ENCODE measurements around the gene PREB.

PREB gene

GRCh38 chr2:27160191-27160590, 25.8 kb upstream of the PREB start:
- no peak overlapping the region for H3K4me3 Mint-ChIP-seq
- H3K4me1 Mint-ChIP-seq = no peaks in the 10 kb centered on the region
- H3K36me3 Mint-ChIP-seq = no peaks in the 10 kb centered on the region
- no peak overlapping the region for H3K27ac Mint-ChIP-seq
- no peak for ATAC-seq
- no peaks in the 10 kb centered on the region for H3K9me3 Mint-ChIP-seq
- no peak for DNase-seq (ENCODE audit: low spot score in 2 of 2)

GRCh38 chr2:27159271-27159670, 24.8 kb upstream of the PREB start:
- ATAC-seq (no peak), DNase-seq (ENCODE audit: low spot score in 2 of 2) (no peak)
- no peaks in the 10 kb centered on the region for H3K36me3 Mint-ChIP-seq
- H3K27ac Mint-ChIP-seq = no peak overlapping the region
- H3K4me1 Mint-ChIP-seq = no peaks in the 10 kb centered on the region
- no peak overlapping the region for H3K4me3 Mint-ChIP-seq
- no peaks in the 10 kb centered on the region for H3K9me3 Mint-ChIP-seq

- H3K4me3 Mint-ChIP-seq = no peak overlapping the region
- H3K27ac Mint-ChIP-seq = no peak overlapping the region
- H3K9me3 Mint-ChIP-seq = no peaks in the 10 kb centered on the region
- DNase-seq (ENCODE audit: low spot score in 2 of 2) = no peak
- no peak for ATAC-seq
- H3K36me3 Mint-ChIP-seq = no peaks in the 10 kb centered on the region
- no peaks in the 10 kb centered on the region for H3K4me1 Mint-ChIP-seq
These were observed 24.0 kb upstream of the PREB start for GRCh38 chr2:27158468-27158867.

- ATAC-seq (no peak), DNase-seq (ENCODE audit: low spot score in 2 of 2) (no peak)
- Mint-ChIP-seq H3K36me3 (no peaks in the 10 kb centered on the region), H3K27ac (no peak overlapping the region), H3K9me3 (no peaks in the 10 kb centered on the region), H3K4me1 (no peaks in the 10 kb centered on the region), H3K4me3 (no peak overlapping the region)
These were observed 20.7 kb upstream of the PREB start for GRCh38 chr2:27155069-27155520.

- Mint-ChIP-seq H3K27ac (no peak overlapping the region), H3K9me3 (no peaks in the 10 kb centered on the region), H3K4me3 (no peak overlapping the region), H3K36me3 (no peaks in the 10 kb centered on the region), H3K4me1 (no peaks in the 10 kb centered on the region)
- DNase-seq (ENCODE audit: low spot score in 2 of 2) (no peak), ATAC-seq (no peak)
These were observed 20.1 kb upstream of the PREB start for GRCh38 chr2:27154488-27154887.

- Mint-ChIP-seq H3K9me3 (no peaks in the 10 kb centered on the region), H3K4me3 (no peak overlapping the region), H3K27ac (peak overlapping the region; percentile 26), H3K4me1 (no peaks in the 10 kb centered on the region), H3K36me3 (no peaks in the 10 kb centered on the region)
- ATAC-seq (peak; percentile 59), DNase-seq (ENCODE audit: low spot score in 2 of 2) (no peak)
These were observed 18.5 kb upstream of the PREB start for GRCh38 chr2:27152796-27153464.

- Mint-ChIP-seq H3K27ac (peak overlapping the region; percentile 26), H3K36me3 (no peaks in the 10 kb centered on the region), H3K9me3 (no peaks in the 10 kb centered on the region), H3K4me3 (no peak overlapping the region), H3K4me1 (no peaks in the 10 kb centered on the region)
- ATAC-seq (no peak), DNase-seq (ENCODE audit: low spot score in 2 of 2) (no peak)
These were observed 17.8 kb upstream of the PREB start for GRCh38 chr2:27152102-27152795.

- Mint-ChIP-seq H3K4me3 (no peak overlapping the region), H3K36me3 (no peaks in the 10 kb centered on the region), H3K27ac (no peak overlapping the region), H3K4me1 (no peaks in the 10 kb centered on the region), H3K9me3 (no peaks in the 10 kb centered on the region)
- DNase-seq (ENCODE audit: low spot score in 2 of 2) (no peak), ATAC-seq (no peak)
These were observed 16.3 kb upstream of the PREB start for GRCh38 chr2:27150639-27151230.

GRCh38 chr2:27149570-27150405, 15.4 kb upstream of the PREB start:
- ATAC-seq (no peak), DNase-seq (ENCODE audit: low spot score in 2 of 2) (no peak)
- no peaks in the 10 kb centered on the region for H3K9me3 Mint-ChIP-seq
- H3K27ac Mint-ChIP-seq = no peak overlapping the region
- no peaks in the 10 kb centered on the region for H3K4me1 Mint-ChIP-seq
- no peak overlapping the region for H3K4me3 Mint-ChIP-seq
- no peaks in the 10 kb centered on the region for H3K36me3 Mint-ChIP-seq

GRCh38 chr2:27148801-27149439, 14.5 kb upstream of the PREB start, which contains the start of gene TCF23:
TCF23 (plus strand) TSS chr2:27149004; CDS start chr2:27149134, 130 bp downstream.
- Mint-ChIP-seq H3K27ac (no peak within 1 kb of the TSS), H3K36me3 (no peaks in the 10 kb centered on the region), H3K9me3 (no peaks in the 10 kb centered on the region), H3K4me3 (no peak within 1 kb of the TSS), H3K4me1 (no peaks in the 10 kb centered on the region)
- DNase-seq (ENCODE audit: low spot score in 2 of 2) = no peak
- no peak for ATAC-seq

- ATAC-seq (no peak), DNase-seq (ENCODE audit: low spot score in 2 of 2) (no peak)
- Mint-ChIP-seq H3K4me3 (no peak overlapping the region), H3K36me3 (no peaks in the 10 kb centered on the region), H3K4me1 (no peaks in the 10 kb centered on the region), H3K27ac (no peak overlapping the region), H3K9me3 (no peaks in the 10 kb centered on the region)
These were observed 13.5 kb upstream of the PREB start for GRCh38 chr2:27147935-27148334.

GRCh38 chr2:27145682-27146081, 11.2 kb upstream of the PREB start:
- Mint-ChIP-seq H3K9me3 (no peaks in the 10 kb centered on the region), H3K27ac (no peak overlapping the region), H3K36me3 (no peaks in the 10 kb centered on the region), H3K4me3 (no peak overlapping the region), H3K4me1 (no peaks in the 10 kb centered on the region)
- ATAC-seq = no peak
- no peak for DNase-seq (ENCODE audit: low spot score in 2 of 2)

- DNase-seq (ENCODE audit: low spot score in 2 of 2) (no peak), ATAC-seq (no peak)
- Mint-ChIP-seq H3K9me3 (no peaks in the 10 kb centered on the region), H3K4me1 (no peaks in the 10 kb centered on the region), H3K4me3 (no peak overlapping the region), H3K27ac (no peak overlapping the region), H3K36me3 (no peaks in the 10 kb centered on the region)
These were observed 8.8 kb upstream of the PREB start for GRCh38 chr2:27143285-27143684.

GRCh38 chr2:27139310-27139709, 4.9 kb upstream of the PREB start, which contains the start of gene PRR30:
PRR30 (minus strand) TSS chr2:27139410; CDS start chr2:27138329, 1,081 bp downstream.
- no peak for ATAC-seq
- H3K4me3 Mint-ChIP-seq = no peak within 1 kb of the TSS
- H3K36me3 Mint-ChIP-seq = peaks cover 11% of the 10 kb centered on the region
- H3K4me1 Mint-ChIP-seq = peaks cover 7% of the 10 kb centered on the region
- no peaks in the 10 kb centered on the region for H3K9me3 Mint-ChIP-seq
- H3K27ac Mint-ChIP-seq = peak within 1 kb of the TSS; percentile 39
- DNase-seq (ENCODE audit: low spot score in 2 of 2) = no peak

GRCh38 chr2:27138111-27138510, 3.7 kb upstream of the PREB start:
- peaks cover 15% of the 10 kb centered on the region for H3K4me1 Mint-ChIP-seq
- no peak overlapping the region for H3K4me3 Mint-ChIP-seq
- H3K27ac Mint-ChIP-seq = peak overlapping the region; percentile 39
- ATAC-seq (no peak), DNase-seq (ENCODE audit: low spot score in 2 of 2) (no peak)
- peaks cover 23% of the 10 kb centered on the region for H3K36me3 Mint-ChIP-seq
- no peaks in the 10 kb centered on the region for H3K9me3 Mint-ChIP-seq

Data from stimulated activated effector memory CD8-positive, alpha-beta T cell treated with anti-CD3 and anti-CD28 coated beads, Interleukin-12 subunit alpha, Interleukin-12 subunit beta, amount 100 ng/mL, for 72 hours (primary cell).